ENCODE measurements around the gene TADA2B.
"Not testable (repeated sequence)": the region's sequence is repeated elsewhere in the genome, so short reads cannot be mapped to it uniquely, and the experiment has no call there.

Gene TADA2B

DNA sequence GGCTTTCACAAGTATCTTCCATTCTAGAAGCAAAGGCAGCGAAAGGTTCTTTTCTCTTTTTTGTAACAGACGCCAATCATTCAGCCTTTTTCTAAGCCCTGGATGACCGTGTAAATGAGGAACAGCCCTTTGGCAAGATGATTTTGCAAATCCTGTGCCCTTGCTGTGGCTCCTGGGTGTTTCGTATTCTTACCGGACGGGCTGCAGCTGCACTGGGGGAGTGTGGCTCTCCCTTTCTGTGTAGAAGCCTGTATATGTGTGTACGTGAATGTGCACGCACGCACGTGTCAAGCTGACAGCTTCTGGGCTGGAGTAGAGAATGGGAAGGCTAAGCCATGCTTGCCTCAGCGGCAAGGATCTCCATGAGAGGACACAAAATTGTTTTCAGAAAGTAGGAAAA lies 16.5 kb downstream of the TADA2B start:
- no peak for DNase-seq (ENCODE audit: low read depth)

DNA sequence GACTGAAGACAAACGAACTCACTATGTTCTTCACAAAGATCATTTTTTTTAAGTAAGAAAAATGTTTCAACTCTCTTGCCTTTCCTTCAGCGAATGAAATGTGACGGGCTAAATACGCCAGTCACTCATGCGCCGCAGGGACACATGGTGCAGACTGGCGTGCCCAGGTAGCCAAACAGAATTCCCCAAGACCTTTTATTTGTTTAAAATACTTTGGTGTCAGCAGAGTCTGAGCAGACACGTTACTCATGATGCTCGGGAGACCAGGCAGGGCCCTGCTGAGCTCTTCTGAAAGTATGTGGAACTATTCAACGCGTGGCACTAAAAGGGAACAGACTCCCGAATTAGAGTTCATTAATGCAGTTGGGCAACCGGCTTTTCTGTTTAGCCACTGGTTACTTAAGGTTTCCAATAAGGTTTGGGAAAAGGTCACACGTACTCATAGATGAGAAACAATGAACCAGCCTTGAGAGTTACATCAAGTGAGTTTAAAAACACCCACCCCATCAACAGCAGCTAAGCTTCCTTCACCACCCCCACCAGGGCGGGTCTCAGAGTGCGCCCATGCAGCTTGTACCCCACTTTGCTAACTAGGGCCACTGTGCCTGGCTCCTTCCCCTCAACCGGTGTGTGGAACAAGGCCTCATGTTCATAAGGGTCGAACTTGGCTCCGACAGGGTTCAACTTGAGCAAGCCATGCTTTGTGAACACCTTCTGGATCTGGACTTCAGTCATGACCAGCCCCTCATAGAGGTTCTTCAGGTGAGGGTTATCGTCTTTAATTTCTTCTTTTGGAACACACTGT lies 17.4 kb downstream of the TADA2B start:
- DNase-seq (ENCODE audit: low read depth) = peak; percentile 72

DNA sequence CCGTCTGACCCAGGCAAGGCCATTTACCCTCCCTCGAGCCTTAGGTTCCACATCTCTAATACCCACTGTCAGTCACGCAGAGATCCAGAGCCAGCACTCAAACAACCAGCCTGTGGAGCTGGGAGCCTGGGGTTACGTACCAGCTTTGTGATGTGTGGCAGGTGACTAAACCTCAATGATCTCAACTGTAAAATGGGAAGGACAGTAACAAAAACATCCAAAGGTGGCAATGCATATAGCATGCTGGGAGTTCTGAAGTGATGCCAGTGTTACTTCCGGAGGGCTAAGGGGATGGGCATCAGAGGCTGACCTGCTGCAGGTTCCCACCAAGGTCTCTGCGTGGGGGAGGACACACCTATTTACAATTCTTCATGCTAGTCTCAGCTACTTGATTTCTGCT lies 18.6 kb downstream of the TADA2B start:
- no peak for DNase-seq (ENCODE audit: low read depth)

DNA sequence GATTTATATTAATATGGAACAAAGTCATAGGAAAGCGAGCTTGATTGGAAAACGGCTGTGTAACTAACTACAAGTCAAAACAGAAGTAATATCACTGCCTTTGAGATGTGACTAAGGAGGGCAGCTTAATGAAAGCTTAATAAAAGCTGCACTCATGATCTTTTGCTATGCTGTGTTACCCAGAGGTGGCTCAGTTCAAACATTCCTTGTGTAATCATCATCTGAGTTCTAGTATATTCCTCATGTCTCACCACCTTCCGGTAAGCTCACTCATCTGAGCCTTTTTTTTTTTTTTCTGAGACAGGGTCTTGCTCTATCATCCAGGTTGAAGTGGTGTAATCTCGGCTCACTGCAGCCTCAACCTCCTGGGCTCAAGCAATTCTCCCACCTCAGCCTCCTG lies 19.6 kb downstream of the TADA2B start:
- DNase-seq (ENCODE audit: low read depth) = no peak

DNA sequence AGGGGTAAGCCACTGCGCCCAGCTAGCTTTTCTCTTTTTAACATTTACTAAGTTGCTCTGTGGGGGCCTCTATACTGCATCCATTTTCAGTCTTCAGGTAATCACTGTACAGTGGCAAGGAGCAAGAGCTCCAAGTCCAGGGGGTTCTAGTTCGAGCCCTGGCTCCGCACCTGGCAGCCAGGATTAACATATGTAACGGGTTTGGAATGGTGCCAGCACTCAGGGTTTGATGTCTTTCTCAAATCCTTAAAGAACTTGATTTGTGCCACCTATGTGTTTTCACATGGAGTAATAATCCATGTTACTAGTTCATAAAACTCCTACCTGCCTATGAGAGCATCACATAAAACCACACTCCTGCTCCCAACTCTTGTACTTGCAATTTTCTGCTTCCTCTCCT lies 20.2 kb downstream of the TADA2B start:
- DNase-seq (ENCODE audit: low read depth) = no peak

DNA sequence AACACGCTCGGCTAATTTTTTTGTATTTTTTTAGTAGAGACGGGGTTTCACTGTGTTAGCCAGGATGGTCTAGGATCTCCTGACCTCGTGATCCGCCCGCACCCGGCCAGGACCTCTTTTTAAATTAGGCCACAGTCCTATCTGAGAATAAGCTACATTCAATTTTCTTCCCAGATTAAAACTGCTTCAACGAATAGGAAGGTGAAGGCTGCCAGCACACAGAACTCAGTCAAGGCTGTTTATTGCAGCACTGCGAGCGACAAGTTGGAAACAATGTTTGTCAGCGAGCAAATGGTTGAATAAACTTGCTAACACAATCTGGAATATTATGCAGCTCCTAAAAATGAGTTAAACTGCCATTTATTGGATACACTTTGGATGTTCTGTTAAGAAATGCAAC lies 22.8 kb downstream of the TADA2B start:
- DNase-seq (ENCODE audit: low read depth) = no peak

DNA sequence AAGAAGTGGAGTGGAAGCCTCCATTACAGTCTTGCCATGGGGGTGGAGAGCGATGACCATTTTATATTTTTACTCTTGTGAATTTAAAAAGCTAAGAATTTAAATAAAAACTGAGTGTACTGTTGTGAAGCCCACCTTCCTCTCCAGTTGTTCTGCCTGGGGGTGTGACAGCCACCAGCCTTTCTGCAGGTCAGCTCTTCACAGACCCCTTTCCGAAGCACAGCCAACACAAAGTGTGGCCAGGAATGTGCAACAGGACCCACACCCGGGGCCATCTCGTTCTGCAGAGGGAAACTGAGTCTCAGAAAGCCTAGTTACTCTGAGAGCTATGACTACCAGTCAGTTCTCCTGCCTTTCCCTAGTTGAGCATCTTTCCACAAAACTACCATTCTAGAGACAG lies 23.3 kb downstream of the TADA2B start:
- DNase-seq (ENCODE audit: low read depth) = no peak

DNA sequence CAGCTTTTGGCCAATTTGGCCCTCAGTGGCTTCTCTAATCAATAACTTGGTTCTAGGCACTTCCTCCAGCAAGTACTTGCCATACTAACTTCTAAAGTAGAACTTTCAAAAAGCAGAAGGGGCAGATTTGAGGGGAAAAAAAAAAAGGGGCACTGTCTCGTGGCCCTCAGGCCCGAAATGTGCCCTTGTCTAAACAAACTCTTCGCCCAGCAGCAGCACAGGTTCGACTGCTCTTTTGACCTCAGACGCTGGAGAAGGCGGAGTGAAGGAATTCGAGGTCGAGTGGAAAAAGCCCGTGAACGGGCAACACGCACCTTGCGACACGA lies 23.9 kb downstream of the TADA2B start:
- DNase-seq (ENCODE audit: low read depth) = no peak

DNA sequence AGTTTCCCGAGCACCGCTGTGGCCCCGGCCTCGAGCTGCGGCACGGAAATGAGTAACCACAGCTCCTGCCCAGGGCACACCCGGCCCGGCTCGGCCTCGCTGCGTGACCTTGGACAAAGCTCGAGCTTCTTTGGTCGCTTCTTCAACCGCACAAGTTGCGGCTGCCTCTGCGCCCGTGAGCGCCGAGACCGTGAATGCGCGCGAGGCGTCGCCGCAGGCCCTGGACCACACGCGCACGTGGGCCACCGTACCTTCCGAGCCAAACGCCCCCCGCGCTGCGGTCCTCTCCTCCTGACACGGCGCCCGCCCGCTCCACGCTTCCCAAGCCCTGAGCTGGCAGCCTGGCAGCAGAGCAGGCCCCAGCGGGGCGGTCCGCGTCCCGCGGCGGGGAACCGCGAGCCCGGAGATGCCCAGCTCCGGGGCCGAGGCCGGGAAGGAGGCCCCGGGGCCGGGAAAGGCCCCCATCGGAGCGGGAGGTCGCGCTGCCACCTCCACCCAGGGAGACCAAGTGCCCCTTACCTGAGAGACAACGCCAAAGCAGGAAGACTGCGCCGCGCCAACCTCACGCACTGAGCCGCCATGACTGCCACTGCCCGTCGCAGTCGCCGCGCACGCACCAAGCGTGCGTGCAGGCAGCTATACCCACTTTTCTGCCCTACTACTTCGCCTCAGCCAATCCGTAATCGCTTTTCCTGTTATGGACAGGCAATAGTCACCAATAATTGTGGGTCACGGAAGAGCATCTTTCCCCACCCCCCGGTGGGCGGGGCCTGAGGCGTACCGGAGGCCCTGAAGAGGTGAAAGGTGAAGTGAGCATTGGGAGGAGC lies 24.5 kb downstream of the TADA2B start, which contains the start of gene GRPEL1:
GRPEL1 (minus strand) TSS at position 613 of the 827 bp plus-strand sequence; CDS start at position 581, 32 bp downstream.
- DNase-seq (ENCODE audit: low read depth) = peak; percentile 99

DNA sequence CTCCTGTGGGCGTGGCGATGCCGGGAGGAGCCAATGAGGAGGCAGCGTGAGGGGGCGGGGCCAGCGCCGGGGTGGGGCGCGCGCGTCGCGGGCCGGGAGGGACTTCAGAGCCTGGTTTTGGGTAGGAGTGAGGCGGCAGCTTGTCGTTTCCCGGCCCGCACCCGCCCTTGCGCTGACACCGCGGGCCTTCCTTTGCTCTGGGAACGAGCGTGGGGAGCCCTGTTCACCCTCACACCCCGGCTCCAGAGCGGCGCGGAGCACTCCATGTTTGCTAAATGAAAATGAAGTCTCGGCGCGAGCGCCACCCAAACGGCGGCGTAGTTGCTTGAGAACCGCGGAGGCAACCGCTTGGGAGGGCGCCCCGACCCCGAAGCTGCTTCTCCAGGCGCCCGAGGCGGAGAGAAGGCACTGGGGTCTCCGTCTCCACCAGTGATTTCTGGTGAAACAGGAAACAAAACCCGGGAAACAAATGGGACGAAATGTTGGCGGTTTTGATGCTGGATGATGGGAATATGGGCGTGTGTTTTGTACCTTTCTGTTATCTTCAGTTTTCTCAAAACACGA lies 25.2 kb downstream of the TADA2B start:
- DNase-seq (ENCODE audit: low read depth) = no peak

DNA sequence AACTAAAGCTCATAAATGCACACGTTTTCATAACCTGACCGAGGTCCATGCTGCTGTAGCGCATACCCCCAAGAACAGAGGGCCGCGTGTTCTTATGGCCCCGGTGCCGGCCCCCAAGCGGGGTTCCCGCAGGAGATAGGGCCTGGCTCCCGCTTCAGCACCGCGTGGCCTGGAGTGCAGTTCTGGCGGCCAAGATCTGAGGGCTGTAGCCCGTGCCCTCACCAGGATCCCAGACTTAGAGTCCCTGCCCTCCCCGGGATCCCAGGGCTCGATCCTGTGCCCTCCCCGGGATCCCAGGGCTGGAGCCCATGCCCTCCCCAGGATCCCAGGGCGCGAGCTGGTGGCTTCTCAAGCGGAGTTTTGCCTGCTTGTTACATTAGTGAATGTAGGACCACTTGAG lies 25.7 kb downstream of the TADA2B start:
- DNase-seq (ENCODE audit: low read depth) = no peak

DNA sequence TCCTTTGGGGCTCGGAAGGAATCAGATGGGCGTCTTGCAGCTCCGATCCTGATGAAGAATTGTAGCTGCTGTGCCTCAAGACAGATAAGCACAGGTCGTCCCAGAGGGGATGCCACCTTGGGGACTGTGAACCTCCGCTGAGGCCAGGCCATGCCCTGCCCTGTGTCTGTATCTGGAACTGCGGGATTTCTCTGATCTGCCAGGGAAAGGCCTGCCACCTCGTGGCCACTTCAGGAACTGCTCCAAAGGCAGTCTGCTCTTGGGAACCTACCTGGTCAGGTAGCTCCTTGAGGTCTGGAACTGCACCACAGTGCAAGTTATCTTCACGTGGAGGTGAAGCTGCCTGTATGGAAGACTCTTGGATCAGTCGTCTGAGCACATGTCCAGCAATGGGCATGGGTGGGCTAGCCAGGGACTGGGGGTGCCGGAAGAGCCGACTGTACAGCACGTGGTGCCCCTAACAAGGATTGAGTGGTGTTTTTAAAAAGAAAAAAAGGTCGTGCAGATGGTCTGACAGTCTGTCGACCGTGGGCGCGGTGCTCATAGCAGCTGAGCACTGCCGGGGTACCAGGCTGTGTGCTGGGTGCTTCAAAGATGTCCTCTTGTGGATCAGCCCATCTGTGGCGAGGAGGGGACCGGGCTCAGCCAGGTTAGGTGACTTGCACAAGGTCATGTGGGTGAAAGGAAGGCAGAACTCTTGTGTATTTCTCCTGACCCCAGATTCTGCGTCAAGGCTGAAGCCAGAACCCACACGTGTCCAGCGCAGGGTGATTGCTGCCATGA lies 27.7 kb downstream of the TADA2B start:
- DNase-seq (ENCODE audit: low read depth) = peak; percentile 49

DNA sequence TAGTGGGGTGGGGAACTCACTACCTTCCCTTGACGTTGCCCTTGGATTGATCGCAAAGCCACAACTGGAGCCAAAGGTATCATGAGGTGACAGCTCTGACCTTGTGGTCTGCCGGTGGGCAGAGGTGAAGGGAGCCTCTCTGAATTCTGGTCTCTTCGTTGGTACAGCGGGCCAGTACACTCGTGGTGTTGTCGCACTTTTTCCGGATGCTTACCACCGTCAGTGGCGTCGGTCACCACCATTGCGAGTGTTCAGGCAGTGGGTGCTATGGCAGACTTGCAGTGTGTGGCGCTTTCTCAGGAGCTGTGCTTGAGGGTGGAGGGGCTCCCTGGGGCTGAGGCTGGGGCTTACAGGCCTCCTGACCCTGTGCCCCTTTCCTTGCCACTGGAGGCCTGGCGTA lies 29.9 kb downstream of the TADA2B start:
- DNase-seq (ENCODE audit: low read depth) = no peak

DNA sequence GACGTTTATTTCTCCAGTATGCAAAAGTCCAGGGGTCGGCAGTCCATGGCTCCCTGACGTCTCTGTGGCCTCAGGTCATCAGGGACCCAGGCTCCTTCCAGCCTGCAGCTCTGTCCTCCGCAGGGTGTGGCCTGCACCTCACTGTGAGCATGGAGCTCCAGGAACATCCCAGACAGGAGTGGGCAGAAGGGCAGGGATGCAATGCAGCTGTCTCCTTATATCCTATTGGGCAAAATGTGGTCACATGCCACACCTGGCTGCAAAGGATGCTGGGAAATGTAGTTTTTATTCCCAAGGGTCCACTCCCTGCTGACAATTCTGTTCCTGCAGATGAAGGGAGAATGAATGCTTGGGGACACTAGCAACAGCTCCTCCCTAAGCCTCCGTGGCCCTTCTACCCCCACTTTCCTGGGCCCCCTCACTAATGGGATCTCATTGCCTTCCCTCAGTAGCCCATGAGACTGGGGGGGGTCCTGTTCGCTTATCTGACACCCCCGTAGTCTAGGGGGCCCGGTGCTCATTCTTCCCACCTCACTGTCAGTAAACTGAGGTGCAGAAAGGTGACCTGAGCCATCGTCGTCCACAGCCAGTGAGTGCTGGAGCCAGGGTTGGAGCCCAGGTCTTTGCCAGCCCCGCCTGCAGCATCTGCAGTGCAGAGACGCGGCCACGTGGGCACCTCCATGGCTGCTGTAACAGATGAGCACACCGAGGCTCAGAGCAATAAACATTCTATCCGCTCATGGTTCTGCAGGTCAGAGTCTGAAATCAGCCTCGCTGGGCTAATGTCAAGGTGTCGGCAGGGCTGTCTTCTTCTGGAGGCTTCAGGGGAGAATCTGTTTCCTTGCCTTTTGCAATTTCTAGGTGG lies 30.6 kb downstream of the TADA2B start:
- DNase-seq (ENCODE audit: low read depth) = peak; percentile 24

DNA sequence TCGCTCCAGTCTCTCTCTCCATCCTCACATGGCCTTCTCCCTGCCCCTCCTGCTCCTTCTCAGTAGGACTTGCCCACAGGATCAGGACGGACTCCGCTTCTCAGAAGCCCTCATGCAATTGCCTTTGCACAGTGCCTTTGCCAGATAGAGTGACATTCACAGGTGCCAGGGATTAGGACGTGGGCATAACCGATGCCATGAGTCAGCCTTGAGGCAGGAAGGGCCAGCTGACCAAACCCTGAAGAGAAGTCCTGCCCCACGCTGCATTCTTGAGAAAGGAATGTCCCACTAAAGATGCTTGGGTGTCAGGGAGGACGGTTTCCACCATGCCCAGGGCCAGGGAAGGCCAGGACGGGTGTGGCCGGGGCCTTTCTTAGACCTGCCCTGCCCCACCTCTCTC lies 31.3 kb downstream of the TADA2B start:
- DNase-seq (ENCODE audit: low read depth) = no peak

DNA sequence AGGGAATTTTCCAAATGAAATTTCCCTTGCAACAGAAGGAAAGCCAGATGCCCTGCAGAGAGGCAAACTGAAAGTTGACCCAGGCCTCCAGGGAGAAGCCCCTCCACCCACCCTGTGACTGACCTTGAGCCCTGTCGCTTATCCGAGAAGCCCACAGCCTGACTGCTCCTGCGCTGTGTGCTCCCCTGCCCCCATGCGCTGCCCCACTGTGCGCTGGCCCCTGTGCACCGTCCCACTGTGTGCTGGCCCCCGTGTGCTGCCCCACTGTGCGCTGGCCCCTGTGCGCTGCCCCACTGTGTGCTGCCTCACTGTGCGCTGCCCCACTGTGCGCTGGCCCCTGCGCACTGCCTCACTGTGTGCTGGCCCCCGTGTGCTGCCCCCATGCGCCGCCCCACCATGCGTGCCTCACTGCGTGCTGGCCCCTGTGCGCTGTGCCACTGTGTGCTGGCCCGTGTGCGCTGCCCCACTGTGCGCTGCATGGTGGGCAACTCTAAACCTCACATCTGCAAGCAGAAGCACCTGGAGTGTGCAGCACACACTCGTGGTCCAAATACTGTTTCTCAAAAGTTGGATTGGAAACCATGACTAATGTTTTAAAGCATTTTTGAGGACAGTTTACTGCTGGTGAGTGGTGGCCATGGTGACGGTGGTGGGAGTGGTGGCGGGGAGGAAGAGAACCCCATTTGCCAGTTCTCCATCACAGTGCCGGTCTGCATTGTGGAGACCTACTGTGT lies 33.0 kb downstream of the TADA2B start:
- no peak for DNase-seq (ENCODE audit: low read depth)

DNA sequence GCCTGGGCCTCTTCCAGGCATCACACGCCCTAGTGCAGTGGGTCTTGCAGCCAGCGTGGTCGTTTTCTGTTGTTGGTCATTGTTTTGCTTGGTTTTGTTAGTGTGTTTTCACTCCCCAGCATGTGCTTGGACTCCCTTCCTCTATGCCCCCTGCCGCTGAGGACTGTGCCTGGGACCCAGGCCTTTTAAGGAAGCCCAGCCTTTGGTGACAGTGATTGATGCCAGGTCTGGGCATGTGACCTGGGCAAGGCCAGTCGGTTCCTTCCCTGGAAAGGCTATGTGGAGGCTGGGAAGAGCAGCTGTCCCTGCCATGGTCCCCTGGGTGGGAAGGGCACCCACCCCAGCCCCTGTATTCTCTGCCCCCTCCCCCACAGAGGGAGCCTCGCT lies 33.5 kb downstream of the TADA2B start:
- no peak for DNase-seq (ENCODE audit: low read depth)

DNA sequence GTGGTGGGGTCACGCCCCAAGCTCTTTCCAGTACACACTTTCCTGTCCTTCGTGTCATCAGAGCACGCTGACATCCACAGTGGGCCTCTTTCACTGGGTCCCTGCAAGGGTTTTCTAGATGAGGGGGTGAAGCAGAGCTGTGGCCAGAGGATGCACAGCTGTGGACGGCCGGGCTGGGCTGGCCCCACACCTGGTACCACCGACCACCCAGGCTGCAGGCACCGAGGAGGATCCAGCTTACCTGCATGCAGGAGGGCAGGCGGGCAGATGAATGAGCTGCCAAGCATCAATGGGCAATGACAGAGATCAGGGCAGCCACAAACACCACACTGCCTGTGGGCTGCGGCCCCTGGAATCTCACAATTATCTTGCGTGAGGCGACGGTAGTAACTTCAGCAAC lies 34.2 kb downstream of the TADA2B start:
- no peak for DNase-seq (ENCODE audit: low read depth)

DNA sequence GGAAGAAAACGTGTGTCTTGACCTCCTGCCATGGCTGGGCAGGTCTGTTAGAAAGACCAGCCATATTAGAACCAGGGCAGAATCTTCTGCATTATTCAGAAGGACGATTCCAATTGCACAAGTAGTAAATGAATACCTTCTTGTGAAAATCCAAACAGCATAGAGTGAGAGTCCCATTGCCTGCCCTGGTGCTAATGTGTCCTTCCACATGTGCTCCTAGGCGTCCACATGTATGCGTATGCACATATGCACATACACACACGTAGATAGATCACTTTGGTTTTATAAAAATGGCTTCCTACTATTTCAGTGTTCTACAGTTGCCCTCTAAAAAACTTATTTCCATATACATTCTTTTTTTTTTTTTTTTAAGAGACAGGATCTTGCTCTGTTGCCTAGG lies 34.9 kb downstream of the TADA2B start:
- no peak for DNase-seq (ENCODE audit: low read depth)

DNA sequence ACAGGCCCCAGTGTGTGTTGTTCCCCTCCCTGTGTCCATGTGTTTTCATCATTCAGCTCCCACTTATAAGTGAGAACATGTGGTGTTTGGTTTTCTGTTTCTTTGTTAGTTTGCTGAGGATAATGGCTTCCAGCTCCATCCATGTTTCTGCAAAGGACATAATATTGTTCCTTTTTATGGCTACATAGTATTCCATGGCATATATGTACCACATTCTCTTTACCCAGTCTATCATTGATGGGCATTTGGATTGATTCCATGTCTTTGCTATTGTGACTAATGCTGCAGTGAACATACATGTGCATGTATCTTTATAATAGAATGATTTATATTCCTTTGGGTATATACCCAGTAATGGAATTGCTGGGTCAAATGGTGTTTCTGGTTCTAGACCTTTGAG lies 36.3 kb downstream of the TADA2B start:
- DNase-seq (ENCODE audit: low read depth) = not testable (repeated sequence)

DNA sequence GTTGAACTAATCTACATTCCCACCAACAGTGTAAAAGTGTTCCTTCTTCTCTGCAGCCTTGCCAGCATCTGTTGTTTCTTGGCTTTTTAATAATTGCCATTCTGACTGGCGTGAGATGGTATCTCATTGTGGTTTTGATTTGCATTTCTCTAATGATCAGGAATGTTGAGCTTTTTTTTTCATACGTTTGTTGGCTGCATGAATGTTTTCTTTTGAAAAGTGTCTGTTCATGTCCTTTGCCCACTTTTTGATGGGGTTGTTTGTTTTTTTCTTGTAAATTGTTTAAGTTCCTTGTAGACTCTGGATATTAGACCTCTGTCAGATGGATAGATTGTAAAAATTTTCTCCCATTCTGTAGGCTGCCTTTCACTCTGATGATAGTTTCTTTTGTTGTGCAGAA lies 36.7 kb downstream of the TADA2B start:
- DNase-seq (ENCODE audit: low read depth) = not testable (repeated sequence)

Measured in fibroblast of gingiva (primary cell).